PC-9 (cell line): Measurements from ENCODE around the gene S100PBP. TPM values are rescaled to one million over a fixed set of nuclear protein-coding genes. Genes with fewer than 3 reads are reported as not detected.

Source experiments
- Bru-seq: library from RNA; stranded (reverse); fragments of 400-500 nt; gene quantifications from one replicate; lab custom pipeline; 2021; lab: Mats Ljungman, UMichigan
- BruChase-seq, 2 experiments: library from RNA; stranded (reverse); fragments of 400-500 nt; gene quantifications; one replicate each; lab custom pipeline; 2021; lab: Mats Ljungman, UMichigan
- BruUV-seq: library from RNA; stranded (reverse); fragments of 400-500 nt; replicated peaks from 2 replicates; lab custom pipeline; 2021; lab: Mats Ljungman, UMichigan
- CTCF ChIA-PET: fragments of 300-600 bp; sonication (Branson Sonifier 250); formaldehyde crosslinking; loops from one replicate; lab custom pipeline; 2022; ENCODE audit warnings: antibody characterized with exemption; lab: Charles Lee
- POLR2A ChIA-PET: fragments of 300-600 bp; sonication (Branson Sonifier 250); formaldehyde crosslinking; loops from one replicate; lab custom pipeline; 2022; ENCODE audit warnings: antibody characterized with exemption; ENCODE audit not compliant: unreplicated experiment; lab: Charles Lee
- DNase-seq, 2 experiments: peaks; one replicate each; pipeline versions ENCODE4 v3.0.0 to v3.0.0-alpha.2; 2015 to 2022; ENCODE audit warnings: mixed read lengths in 1 of 2
- H2AFZ ChIP-seq: fragments of 200-600 bp; sonication (generic); 2 replicates; pipeline ENCODE4 v1.8.1; 2017; ENCODE audit warnings: antibody characterized with exemption
- H3F3A ChIP-seq: fragments of 200-600 bp; sonication (generic); 2 replicates; pipeline ENCODE4 v1.8.1; 2017; ENCODE audit warnings: antibody characterized with exemption, mild to moderate bottlenecking, low read depth; ENCODE audit not compliant: insufficient read depth
- H3K27ac ChIP-seq: fragments of 200-600 bp; sonication (generic); 2 replicates; pipeline ENCODE4 v1.6.1; 2016; ENCODE audit warnings: mixed run types
- H3K27me3 ChIP-seq: fragments of 200-600 bp; sonication (generic); 2 replicates; pipeline ENCODE4 v1.6.1; 2016; ENCODE audit warnings: low read depth, mixed run types; ENCODE audit not compliant: insufficient read depth
- H3K36me3 ChIP-seq: fragments of 200-600 bp; sonication (generic); 2 replicates; pipeline ENCODE4 v1.6.1; 2016; ENCODE audit warnings: low read depth, mixed run types
- H3K4me1 ChIP-seq: fragments of 200-600 bp; sonication (generic); replicated peaks from 2 replicates; pipeline ENCODE4 v1.6.1; 2016; ENCODE audit warnings: mixed run types; ENCODE audit not compliant: insufficient read depth
- H3K4me2 ChIP-seq: fragments of 200-600 bp; sonication (generic); 2 replicates; pipeline ENCODE4 v1.6.1; 2017; ENCODE audit warnings: mixed run types
- H3K4me3 ChIP-seq: fragments of 200-600 bp; sonication (generic); 2 replicates; pipeline ENCODE4 v1.6.1; 2016; ENCODE audit warnings: mixed run types
- H3K79me2 ChIP-seq: fragments of 200-600 bp; sonication (generic); 2 replicates; pipeline ENCODE4 v1.6.1; 2017; ENCODE audit warnings: low read depth, mixed run types
- H3K9me2 ChIP-seq: fragments of 200-600 bp; sonication (generic); 2 replicates; pipeline ENCODE4 v1.8.1; 2017; ENCODE audit warnings: mild to moderate bottlenecking; ENCODE audit not compliant: insufficient read depth
- H3K9me3 ChIP-seq: fragments of 200-600 bp; sonication (generic); 2 replicates; pipeline ENCODE4 v1.8.1; 2016; ENCODE audit warnings: low read depth; ENCODE audit not compliant: insufficient read depth
- H4K20me1 ChIP-seq: fragments of 200-600 bp; sonication (generic); 2 replicates; pipeline ENCODE4 v1.8.1; 2017; ENCODE audit not compliant: insufficient read depth
- EZH2 ChIP-seq: fragments of 200-600 bp; sonication (generic); IDR thresholded peaks from 2 replicates; pipeline ENCODE4 v1.8.0; 2017; ENCODE audit warnings: antibody characterized with exemption, low read depth
- intact Hi-C: fragments of 100-400 bp; cut with micrococcal nuclease; formaldehyde crosslinking; loops from one replicate; pipeline ENCODE4 v1.10.0; 2022; ENCODE audit not compliant: unreplicated experiment
- long read RNA-seq: library from polyadenylated mRNA; stranded (forward); transcript quantifications from one replicate; pipeline ENCODE4 v2.0.0, GENCODE V29; 2022
- total RNA-seq: library from RNA; stranded (reverse); gene quantifications from 2 replicates; pipeline ENCODE4 v1.2.3, GENCODE V29; 2021
- TF ChIP-seq, protein P1 (sequence below): fragments of 200-600 bp; sonication (generic); conservative IDR thresholded peaks from 2 replicates; pipeline ENCODE4 v1.6.1; 2017; ENCODE audit warnings: mixed run types, antibody characterized with exemption, mild to moderate bottlenecking, moderate library complexity

Gene S100PBP
- total RNA-seq = 42.4 and 47.0 TPM in 2 replicates
- percentile 84 among the genes with signal in this experiment for Bru-seq, nascent RNA
- percentile 87 among the genes with signal in this experiment for BruChase-seq, experiment 1, labeled RNA remaining after a 2-hour chase
- percentile 79 among the genes with signal in this experiment for BruChase-seq, experiment 2, labeled RNA remaining after a 6-hour chase
- long read RNA-seq, full-length matches to known transcripts = 12 of 36 reads
- long read RNA-seq, partial matches to known transcripts = 1 of 36 reads
- long read RNA-seq, other reads (novel, unspliced or antisense) = 23 of 36 reads

DNA sequence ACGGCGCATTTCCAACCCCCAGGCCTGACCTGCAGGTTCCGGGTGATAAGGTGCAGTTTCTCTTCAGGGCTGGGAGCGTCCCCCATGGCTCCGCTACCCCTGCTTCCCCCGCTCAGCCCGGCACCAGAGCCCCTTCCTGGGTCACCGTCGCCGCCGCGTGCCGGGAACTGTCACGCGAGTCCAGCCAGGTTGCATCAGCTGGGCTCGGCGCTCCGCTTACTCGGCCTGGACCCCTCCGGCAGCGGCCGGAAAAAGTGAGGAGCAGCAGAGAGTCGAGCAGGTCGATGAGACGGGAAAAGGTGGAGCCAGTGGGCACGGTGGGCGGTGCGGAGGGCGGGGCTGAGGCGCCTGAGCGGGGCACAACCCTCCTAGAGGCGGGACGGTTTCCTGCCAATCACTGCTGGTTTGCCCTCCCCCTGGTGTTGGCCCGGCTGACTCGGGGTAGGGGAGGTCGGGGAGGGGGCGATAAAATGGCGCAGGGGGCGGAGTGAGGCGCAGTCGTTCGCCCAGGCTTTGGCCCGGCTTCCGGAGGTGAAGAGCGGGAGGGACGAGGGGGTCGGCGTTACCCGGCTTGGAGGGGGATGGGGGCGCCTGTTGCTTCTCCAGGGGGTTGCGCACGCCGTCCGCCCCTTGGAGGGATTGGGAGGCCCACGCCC is at the start of gene S100PBP, which contains the start of gene YARS1:
TSS of gene S100PBP (plus strand) at position 495 of the 656 bp plus-strand sequence. CDS start 8,447 bp downstream, outside the sequence.
TSS of gene YARS1 (minus strand) at position 200 of the 656 bp plus-strand sequence. CDS start at position 86, 114 bp downstream.
- Histone ChIP-seq H2AFZ (peak within 1 kb of the TSS; percentile 89), H3K9me2 (no peaks in the 10 kb centered on the region), H3K9me3 (no peaks in the 10 kb centered on the region), H3F3A (peaks cover 9% of the 10 kb centered on the region; the same call in 1 of the 2 replicates), H3K4me3 (peak within 1 kb of the TSS; percentile 99), H4K20me1 (peaks cover 35% of the 10 kb centered on the region), H3K36me3 (peaks cover 30% of the 10 kb centered on the region), H3K27ac (peak within 1 kb of the TSS; percentile 89), H3K27me3 (no peaks in the 10 kb centered on the region), H3K4me1 (peaks cover 38% of the 10 kb centered on the region), H3K4me2 (peak within 1 kb of the TSS; percentile 98), H3K79me2 (peaks cover 91% of the 10 kb centered on the region)
- intact Hi-C loops = loop anchor here (1.0 to 10.0 kb wide), 5 partner anchors 36 to 423 kb away; partner anchors contain the start of genes BSDC1 and RBBP4
- peak; percentile 90 to 99 for DNase-seq
- TF ChIP-seq, protein P1, sequence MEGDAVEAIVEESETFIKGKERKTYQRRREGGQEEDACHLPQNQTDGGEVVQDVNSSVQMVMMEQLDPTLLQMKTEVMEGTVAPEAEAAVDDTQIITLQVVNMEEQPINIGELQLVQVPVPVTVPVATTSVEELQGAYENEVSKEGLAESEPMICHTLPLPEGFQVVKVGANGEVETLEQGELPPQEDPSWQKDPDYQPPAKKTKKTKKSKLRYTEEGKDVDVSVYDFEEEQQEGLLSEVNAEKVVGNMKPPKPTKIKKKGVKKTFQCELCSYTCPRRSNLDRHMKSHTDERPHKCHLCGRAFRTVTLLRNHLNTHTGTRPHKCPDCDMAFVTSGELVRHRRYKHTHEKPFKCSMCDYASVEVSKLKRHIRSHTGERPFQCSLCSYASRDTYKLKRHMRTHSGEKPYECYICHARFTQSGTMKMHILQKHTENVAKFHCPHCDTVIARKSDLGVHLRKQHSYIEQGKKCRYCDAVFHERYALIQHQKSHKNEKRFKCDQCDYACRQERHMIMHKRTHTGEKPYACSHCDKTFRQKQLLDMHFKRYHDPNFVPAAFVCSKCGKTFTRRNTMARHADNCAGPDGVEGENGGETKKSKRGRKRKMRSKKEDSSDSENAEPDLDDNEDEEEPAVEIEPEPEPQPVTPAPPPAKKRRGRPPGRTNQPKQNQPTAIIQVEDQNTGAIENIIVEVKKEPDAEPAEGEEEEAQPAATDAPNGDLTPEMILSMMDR = no peak
- TF ChIP-seq EZH2 = no peak
- CTCF ChIA-PET = no interaction called here
- POLR2A ChIA-PET = interaction anchor here (0.6 kb wide), 1 partner anchor 28 kb away, joined by 13 read pairs; no protein-coding TSS in a partner anchor
- no TSS peak for BruUV-seq

DNA sequence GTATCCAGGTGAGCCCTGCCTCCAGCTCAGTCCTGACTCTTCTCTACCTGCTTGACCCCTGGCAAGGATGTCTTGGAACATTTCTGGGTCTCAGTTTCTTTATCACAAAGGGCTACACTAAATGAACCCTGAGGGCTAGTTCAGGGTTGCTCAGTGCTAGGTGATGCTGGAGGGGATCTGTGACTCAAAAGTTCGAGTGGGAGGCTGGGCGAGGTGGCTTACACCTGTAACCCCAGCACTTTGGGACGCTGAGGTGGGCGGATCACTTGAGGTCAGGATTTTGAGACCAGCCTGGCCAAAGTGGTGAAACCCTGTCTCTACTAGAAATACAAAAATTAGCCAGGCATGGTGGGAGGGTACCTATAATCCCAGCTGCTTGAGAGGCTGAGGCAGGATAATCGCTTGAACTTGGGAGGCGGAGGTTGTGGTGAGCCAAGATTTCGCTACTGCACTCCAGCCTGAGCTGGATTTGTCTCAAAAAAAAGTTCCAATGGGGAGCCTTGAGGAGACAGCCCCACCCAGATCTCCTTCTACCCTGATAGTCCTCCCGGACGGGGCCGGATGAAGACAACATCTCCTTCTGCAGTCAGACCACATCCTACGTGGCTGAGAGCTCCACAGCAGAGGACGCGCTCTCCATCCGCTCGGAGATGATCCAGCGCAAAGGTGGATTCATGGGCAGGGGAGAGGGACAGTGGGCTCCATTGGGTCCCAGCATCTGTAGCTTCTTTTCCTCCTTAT is 49.2 kb upstream of the S100PBP start:
- Histone ChIP-seq H3K4me1 (peaks cover 80% of the 10 kb centered on the region), H3K79me2 (peaks cover 69% of the 10 kb centered on the region), H2AFZ (no peak overlapping the region), H3K9me3 (no peaks in the 10 kb centered on the region), H4K20me1 (peaks cover 25% of the 10 kb centered on the region), H3K9me2 (no peaks in the 10 kb centered on the region), H3K4me2 (peak overlapping the region; percentile 44), H3K27me3 (no peaks in the 10 kb centered on the region), H3K36me3 (peaks cover 21% of the 10 kb centered on the region; the same call in 1 of the 2 replicates), H3K27ac (peak overlapping the region; percentile 52), H3F3A (peaks cover 70% of the 10 kb centered on the region), H3K4me3 (no peak overlapping the region)
- CTCF ChIA-PET = interaction anchor here (0.7 to 1.6 kb wide), 2 partner anchors 56 to 287 kb away, joined by 3 to 9 read pairs; no protein-coding TSS in a partner anchor
- DNase-seq = no peak
- no TSS peak for BruUV-seq
- TF ChIP-seq EZH2 = no peak
- TF ChIP-seq, protein P1 = no peak
- POLR2A ChIA-PET = no interaction called here
- intact Hi-C loops = no loop called here
